ENCODE measurements around the gene FRRS1L. TPM values are rescaled to one million over a fixed set of nuclear protein-coding genes. Genes with fewer than 3 reads are reported as not detected.

FRRS1L gene
- total and polyA plus RNA-seq, 2 donors (not counting 1 experiment from before 2014, with no cell fraction given): 0.08 to 0.17 TPM

- Histone ChIP-seq H4K20me1 (ENCODE audit: control insufficient read depth, extremely low read depth, insufficient read depth, low read length) (no peaks in the 10 kb centered on the region), H2AFZ (ENCODE audit: low read length) (no peak overlapping the region), H3K9ac (ENCODE audit: insufficient read depth, low read length) (no peak overlapping the region), H3K4me2 (ENCODE audit: extremely low read depth, insufficient read depth, low read length) (no peak overlapping the region), H3K9me3 (ENCODE audit: control insufficient read depth, insufficient read depth, low read depth, low read length) (no peaks in the 10 kb centered on the region), H3K27ac (ENCODE audit: insufficient read depth, low read length) (no peak overlapping the region), H3K79me2 (ENCODE audit: control insufficient read depth, insufficient read depth, low read length) (no peaks in the 10 kb centered on the region), H3K36me3 (ENCODE audit: control insufficient read depth, insufficient read depth, low read length) (no peaks in the 10 kb centered on the region), H3K27me3 (ENCODE audit: control insufficient read depth, insufficient read depth, low read length) (peaks cover 6% of the 10 kb centered on the region), H3K4me3 (replicated peaks in 1 of 4; ENCODE audit: control extremely low read depth in 1 of 4, insufficient read depth in 1 of 4, low read depth in 3 of 4, low read length in 4 of 4) (no peak overlapping the region), H3K4me1 (ENCODE audit: control insufficient read depth, extremely low read depth, insufficient read depth, low read length) (no peaks in the 10 kb centered on the region)
- no peak for TF ChIP-seq CTCF (conservative IDR thresholded peaks at IDR 0.05 in 1 of 2, IDR thresholded peaks at IDR 0.05 in 1 of 2; ENCODE audit: low read depth in 1 of 2, low read length in 2 of 2)
- TF ChIP-seq EZH2 (IDR thresholded peaks at IDR 0.05; ENCODE audit: low read length, missing control alignments): no peak
- no peak for DNase-seq (ENCODE audit: low read depth in 2 of 2)
Observed at GRCh38 chr9:109176963-109177362, 9.9 kb upstream of the FRRS1L start.

- H3K79me2 ChIP-seq (ENCODE audit: control insufficient read depth, insufficient read depth, low read length): no peaks in the 10 kb centered on the region
- no peak overlapping the region for H3K4me3 ChIP-seq (replicated peaks in 1 of 4; ENCODE audit: control extremely low read depth in 1 of 4, insufficient read depth in 1 of 4, low read depth in 3 of 4, low read length in 4 of 4)
- H3K36me3 ChIP-seq (ENCODE audit: control insufficient read depth, insufficient read depth, low read length): no peaks in the 10 kb centered on the region
- H3K4me2 ChIP-seq (ENCODE audit: extremely low read depth, insufficient read depth, low read length): no peak overlapping the region
- peaks cover 6% of the 10 kb centered on the region for H3K27me3 ChIP-seq (ENCODE audit: control insufficient read depth, insufficient read depth, low read length)
- no peak for TF ChIP-seq EZH2 (IDR thresholded peaks at IDR 0.05; ENCODE audit: low read length, missing control alignments)
- TF ChIP-seq CTCF (conservative IDR thresholded peaks at IDR 0.05 in 1 of 2, IDR thresholded peaks at IDR 0.05 in 1 of 2; ENCODE audit: low read depth in 1 of 2, low read length in 2 of 2): no peak
- no peak overlapping the region for H3K27ac ChIP-seq (ENCODE audit: insufficient read depth, low read length)
- no peaks in the 10 kb centered on the region for H3K4me1 ChIP-seq (ENCODE audit: control insufficient read depth, extremely low read depth, insufficient read depth, low read length)
- no peaks in the 10 kb centered on the region for H3K9me3 ChIP-seq (ENCODE audit: control insufficient read depth, insufficient read depth, low read depth, low read length)
- no peaks in the 10 kb centered on the region for H4K20me1 ChIP-seq (ENCODE audit: control insufficient read depth, extremely low read depth, insufficient read depth, low read length)
- no peak overlapping the region for H3K9ac ChIP-seq (ENCODE audit: insufficient read depth, low read length)
- H2AFZ ChIP-seq (ENCODE audit: low read length): no peak overlapping the region
- no peak for DNase-seq (ENCODE audit: low read depth in 2 of 2)
Observed at GRCh38 chr9:109176386-109176785, 9.3 kb upstream of the FRRS1L start.

- no peaks in the 10 kb centered on the region for H3K9me3 ChIP-seq (ENCODE audit: control insufficient read depth, insufficient read depth, low read depth, low read length)
- H3K79me2 ChIP-seq (ENCODE audit: control insufficient read depth, insufficient read depth, low read length): no peaks in the 10 kb centered on the region
- H3K27me3 ChIP-seq (ENCODE audit: control insufficient read depth, insufficient read depth, low read length): peaks cover under 1% of the 10 kb centered on the region
- no peak overlapping the region for H3K9ac ChIP-seq (ENCODE audit: insufficient read depth, low read length)
- no peak overlapping the region for H3K27ac ChIP-seq (ENCODE audit: insufficient read depth, low read length)
- no peaks in the 10 kb centered on the region for H4K20me1 ChIP-seq (ENCODE audit: control insufficient read depth, extremely low read depth, insufficient read depth, low read length)
- no peaks in the 10 kb centered on the region for H3K36me3 ChIP-seq (ENCODE audit: control insufficient read depth, insufficient read depth, low read length)
- no peak overlapping the region for H2AFZ ChIP-seq (ENCODE audit: low read length)
- DNase-seq (ENCODE audit: low read depth in 2 of 2): no peak
- TF ChIP-seq CTCF (conservative IDR thresholded peaks at IDR 0.05 in 1 of 2, IDR thresholded peaks at IDR 0.05 in 1 of 2; ENCODE audit: low read depth in 1 of 2, low read length in 2 of 2) (no peak), EZH2 (IDR thresholded peaks at IDR 0.05; ENCODE audit: low read length, missing control alignments) (no peak)
- H3K4me1 ChIP-seq (ENCODE audit: control insufficient read depth, extremely low read depth, insufficient read depth, low read length): no peaks in the 10 kb centered on the region
- H3K4me2 ChIP-seq (ENCODE audit: extremely low read depth, insufficient read depth, low read length): no peak overlapping the region
- no peak overlapping the region for H3K4me3 ChIP-seq (replicated peaks in 1 of 4; ENCODE audit: control extremely low read depth in 1 of 4, insufficient read depth in 1 of 4, low read depth in 3 of 4, low read length in 4 of 4)
Observed at GRCh38 chr9:109172935-109173334, 5.9 kb upstream of the FRRS1L start.
